H1 (cell line): ENCODE data around the gene CCDC107. TPM values are rescaled to one million over a fixed set of nuclear protein-coding genes. Genes with fewer than 3 reads are reported as not detected.
A peak's percentile ranks its signal among the peaks of the same experiment; 100 is the strongest.

Source experiments
- CTCF ChIA-PET: fragments of 300-600 bp; sonication (Branson Sonifier 250); formaldehyde crosslinking; loops from one replicate; lab custom pipeline; 2021; ENCODE audit not compliant: partially characterized antibody; lab: Charles Lee
- POLR2A ChIA-PET: fragments of 300-600 bp; sonication (Branson Sonifier 250); formaldehyde crosslinking; loops from one replicate; lab custom pipeline; 2021; ENCODE audit warnings: inconsistent platforms; ENCODE audit not compliant: partially characterized antibody; lab: Charles Lee
- DNase-seq, 2 experiments: peaks; one replicate each; pipeline versions ENCODE4 v3.0.0 to v3.0.0-alpha.2; 2010 to 2022; ENCODE audit warnings: low spot score in 2 of 2, low read depth in 1 of 2, mixed read lengths in 1 of 2
- FAIRE-seq: peaks from 2 replicates; lab custom pipeline; 2011; peaks lifted over from hg19 to GRCh38; lab: Jason Lieb, UNC
- H2AFZ ChIP-seq: 2 replicates; pipeline ENCODE4 v1.8.1; 2012; ENCODE audit warnings: low read length, inconsistent platforms
- H2AK5ac ChIP-seq: 2 replicates; pipeline ENCODE4 v1.6.1; 2013; ENCODE audit warnings: low read depth, low read length
- H2BK120ac ChIP-seq: replicated peaks from 2 replicates; pipeline ENCODE3; 2013; ENCODE audit warnings: low read depth, low read length, inconsistent platforms
- H2BK12ac ChIP-seq: 2 replicates; pipeline ENCODE4 v1.6.1; 2013; ENCODE audit warnings: low read depth, low read length
- H2BK15ac ChIP-seq: 2 replicates; pipeline ENCODE4 v1.6.1; 2013; ENCODE audit warnings: low read length
- H2BK20ac ChIP-seq: 2 replicates; pipeline ENCODE4 v1.6.1; 2013; ENCODE audit warnings: low read length
- H2BK5ac ChIP-seq: 2 replicates; pipeline ENCODE4 v1.6.1; 2013; ENCODE audit warnings: low read depth, low read length
- H3K14ac ChIP-seq: 2 replicates; pipeline ENCODE4 v1.6.1; 2013; ENCODE audit warnings: inconsistent platforms; ENCODE audit not compliant: insufficient read length
- H3K18ac ChIP-seq: 2 replicates; pipeline ENCODE4 v1.6.1; 2013; ENCODE audit warnings: low read length; ENCODE audit errors: extremely low read depth
- H3K23ac ChIP-seq: 2 replicates; pipeline ENCODE4 v1.6.1; 2013; ENCODE audit warnings: inconsistent platforms; ENCODE audit not compliant: insufficient read length
- H3K23me2 ChIP-seq: 2 replicates; pipeline ENCODE4 v1.6.1; 2013; ENCODE audit warnings: low read depth, low read length
- H3K27ac ChIP-seq: 2 replicates; pipeline ENCODE4 v1.6.1; 2011; ENCODE audit warnings: low read depth, low read length, inconsistent platforms
- H3K27me3 ChIP-seq, 4 experiments: replicated peaks in 1 of 4; 1 replicate in 1 of 4; 2 replicates in 3 of 4; pipeline versions ENCODE4 v1.6.1 to v1.8.1; 2011 to 2013; ENCODE audit warnings: low read length in 3 of 4, mild to moderate bottlenecking in 3 of 4, inconsistent platforms in 2 of 4, mixed read lengths in 2 of 4, moderate library complexity in 1 of 4; ENCODE audit not compliant: control insufficient read depth in 3 of 4, insufficient read depth in 3 of 4; ENCODE audit errors: extremely low read depth in 1 of 4
- H3K36me3 ChIP-seq, 4 experiments: 2 replicates each; pipeline versions ENCODE4 v1.6.1 to v1.8.1; 2011 to 2013; ENCODE audit warnings: mild to moderate bottlenecking in 4 of 4, low read length in 3 of 4, moderate library complexity in 2 of 4, control low read depth in 1 of 4, inconsistent platforms in 1 of 4; ENCODE audit not compliant: insufficient read depth in 4 of 4, control insufficient read depth in 2 of 4
- H3K4ac ChIP-seq: replicated peaks from 2 replicates; pipeline ENCODE3; 2013; ENCODE audit warnings: low read length, low read depth, mixed read lengths, inconsistent platforms; ENCODE audit not compliant: insufficient read length
- H3K4me1 ChIP-seq, 4 experiments: replicated peaks in 1 of 4; 1 replicate in 1 of 4; 2 replicates in 3 of 4; pipeline versions ENCODE4 v1.6.1 to v1.8.1; 2011 to 2013; ENCODE audit warnings: low read length in 3 of 4, inconsistent platforms in 2 of 4, mixed read lengths in 1 of 4; ENCODE audit not compliant: insufficient read depth in 4 of 4, control insufficient read depth in 3 of 4
- H3K4me2 ChIP-seq, 2 experiments: 2 replicates each; pipeline versions ENCODE4 v1.6.1 to v1.8.1; 2011 to 2013; ENCODE audit warnings: low read depth in 2 of 2, low read length in 2 of 2, control low read depth in 1 of 2, inconsistent platforms in 1 of 2, mild to moderate bottlenecking in 1 of 2; ENCODE audit not compliant: insufficient read depth in 1 of 2
- H3K4me3 ChIP-seq, 4 experiments: fragments of 200-600, 300-600 bp in 1 of 4; sonication (generic), shearing (Covaris generic), sonication (Bioruptor Twin) in 1 of 4; 2 replicates each; pipeline versions ENCODE4 v1.5.1 to v1.8.1; 2011 to 2016; ENCODE audit warnings: low read length in 4 of 4, low read depth in 3 of 4, control low read depth in 2 of 4, inconsistent platforms in 2 of 4, mild to moderate bottlenecking in 2 of 4, mixed read lengths in 1 of 4, moderate library complexity in 1 of 4; ENCODE audit not compliant: insufficient read depth in 2 of 4; ENCODE audit errors: extremely low read depth in 1 of 4
- H3K56ac ChIP-seq: replicated peaks from 2 replicates; pipeline ENCODE3; 2013; ENCODE audit warnings: low read depth, mild to moderate bottlenecking, mixed read lengths, low read length, inconsistent platforms; ENCODE audit not compliant: insufficient read length
- H3K79me1 ChIP-seq: 2 replicates; pipeline ENCODE4 v1.6.1; 2013; ENCODE audit warnings: low read depth, low read length, control low read depth
- H3K79me2 ChIP-seq, 2 experiments: 2 replicates each; pipeline versions ENCODE4 v1.6.1 to v1.8.1; 2012 to 2013; ENCODE audit warnings: low read length in 2 of 2, mild to moderate bottlenecking in 2 of 2, inconsistent platforms in 1 of 2; ENCODE audit not compliant: insufficient read depth in 2 of 2, control insufficient read depth in 1 of 2
- H3K9ac ChIP-seq, 4 experiments: replicated peaks in 1 of 4; 1 replicate in 1 of 4; 2 replicates in 3 of 4; pipeline versions ENCODE4 v1.6.1 to v1.8.1; 2011 to 2013; ENCODE audit warnings: low read depth in 3 of 4, low read length in 3 of 4, control low read depth in 2 of 4, mild to moderate bottlenecking in 2 of 4, moderate library complexity in 2 of 4, inconsistent platforms in 1 of 4; ENCODE audit errors: extremely low read depth in 1 of 4
- H3K9me3 ChIP-seq, 2 experiments: 2 replicates each; pipeline versions ENCODE4 v1.6.1 to v1.8.1; 2012 to 2013; ENCODE audit warnings: mild to moderate bottlenecking in 2 of 2, moderate library complexity in 2 of 2, control low read depth in 1 of 2, inconsistent platforms in 1 of 2, low read depth in 1 of 2, low read length in 1 of 2, mixed read lengths in 1 of 2; ENCODE audit not compliant: insufficient read depth in 2 of 2
- H4K20me1 ChIP-seq, 2 experiments: replicated peaks in 1 of 2; 2 replicates each; pipeline versions ENCODE3 to v1.8.1; 2011 to 2013; ENCODE audit warnings: inconsistent platforms in 2 of 2, low read length in 2 of 2, mild to moderate bottlenecking in 1 of 2; ENCODE audit not compliant: insufficient read depth in 2 of 2, control insufficient read depth in 1 of 2
- H4K5ac ChIP-seq: 2 replicates; pipeline ENCODE4 v1.6.1; 2013; ENCODE audit warnings: low read length, low read depth, mixed read lengths, inconsistent platforms; ENCODE audit not compliant: insufficient read length
- H4K8ac ChIP-seq: 2 replicates; pipeline ENCODE4 v1.8.0; 2013; ENCODE audit warnings: mild to moderate bottlenecking, moderate library complexity, low read length, inconsistent platforms; ENCODE audit not compliant: insufficient read depth; ENCODE audit errors: extremely low read depth
- H4K91ac ChIP-seq: replicated peaks from 2 replicates; pipeline ENCODE3; 2013; ENCODE audit warnings: low read length, mixed read lengths, inconsistent platforms; ENCODE audit not compliant: insufficient read length
- ASH2L ChIP-seq: fragments of 200-600, 300-600 bp; sonication (generic); IDR thresholded peaks from one replicate; pipeline ENCODE4 v1.7.1; 2017; ENCODE audit warnings: low read length
- BRCA1 ChIP-seq: IDR thresholded peaks from 2 replicates; pipeline ENCODE4 v1.6.1; 2012; ENCODE audit warnings: low read depth, low read length, improper control_type of control experiment
- CBX8 ChIP-seq: fragments of 300-800, 300-1000 bp; sonication (generic); IDR thresholded peaks from 2 replicates; pipeline ENCODE4 v1.7.1; 2016; ENCODE audit warnings: low read depth, low read length, borderline replicate concordance
- WGBS, 2 experiments: shearing (Covaris generic) in 1 of 2; methylation state at CpG; one replicate each; pipeline versions ENCODE4 v1.1.6 to v1.1.7; 2013 to 2015; ENCODE audit warnings: low lambda C conversion rate in 2 of 2, mixed read lengths in 2 of 2, inconsistent platforms in 1 of 2, low coverage in 1 of 2, missing lambda C conversion rate in 1 of 2; ENCODE audit not compliant: insufficient replicate concordance in 2 of 2, insufficient coverage in 1 of 2, insufficient read length in 1 of 2; ENCODE audit errors: extremely low coverage in 1 of 2, missing lambda C conversion rate in 1 of 2; 5-methylcytosine and 5-hydroxymethylcytosine counted together
- polyA plus RNA-seq, 7 experiments: library from polyadenylated mRNA; depleted of rRNA in 3 of 7; stranded (reverse) in 5 of 7; unstranded in 2 of 7; fragments of >200 nt in 5 of 7; fragments of 200-250 nt in 2 of 7; gene quantifications; 1 replicate in 5 of 7; 2 replicates in 1 of 7; 4 replicates in 1 of 7; pipeline versions ENCODE4 v1.2.1 to v1.2.3, GENCODE V29; 2011 to 2013; ENCODE audit warnings: missing spikeins in 2 of 7, mixed read lengths in 2 of 7
- total RNA-seq: library from RNA; stranded (reverse); fragmentation: NEBNext Ultra II Directional; extraction: Animal tissue kit (Norgen Biotek cat#: 25700); gene quantifications from 2 replicates; pipeline ENCODE4 v1.2.1, GENCODE V29; 2021

The CCDC107 gene
- total and polyA plus RNA-seq, 2 of the 8 experiments (the other 6 are each of a cell fraction or from before 2014, with no cell fraction given) = 8.2 to 9.0 TPM

DNA sequence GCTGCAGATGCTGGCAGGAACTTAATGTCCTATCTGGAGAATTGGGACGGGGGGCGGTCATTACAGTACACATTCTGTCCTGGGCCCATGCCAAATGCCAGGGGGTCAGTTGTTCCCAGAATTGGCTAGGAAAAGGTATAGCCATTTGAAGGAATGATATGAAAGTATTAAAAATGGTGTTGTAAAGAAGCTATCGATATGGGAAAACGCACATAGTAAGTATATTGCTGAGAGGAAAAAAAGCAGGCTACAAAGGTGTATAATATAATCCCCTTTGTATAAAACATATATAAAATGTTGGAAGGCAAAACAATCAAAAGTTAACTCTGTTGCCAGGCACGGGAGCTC is 7.4 kb downstream of the CCDC107 start:
- peaks cover 4% of the 10 kb centered on the region; the same call in 1 of the 2 replicates for H3K23me2 ChIP-seq
- H3K79me2 ChIP-seq = no peaks in the 10 kb centered on the region; a peak in 1 of 4 replicates
- DNase-seq = no peak
- CTCF ChIA-PET = interaction anchor here (0.7 to 15.9 kb wide), 11 partner anchors 8 to 64 kb away, joined by 3 to 347 read pairs (median 7); partner anchors contain the start of genes CCDC107, CREB3, RMRP and SIT1
- peaks cover 0 to 2% of the 10 kb centered on the region in 2 experiments for H4K20me1 ChIP-seq
- no peak overlapping the region for H2BK20ac ChIP-seq
- no peak overlapping the region for H3K27ac ChIP-seq
- H2AFZ ChIP-seq = peak overlapping the region; percentile 68; the same call in 1 of the 2 replicates
- H3K23ac ChIP-seq = no peak overlapping the region
- FAIRE-seq = no peak
- H3K4me2 ChIP-seq = peak overlapping the region; percentile 57 to 74
- H4K5ac ChIP-seq = no peak overlapping the region
- H2BK15ac ChIP-seq = no peak overlapping the region
- H3K4ac ChIP-seq = no peak overlapping the region
- H3K18ac ChIP-seq = 0 out of 2 replicates have a peak overlapping the region, but pooled peaks have one; percentile 32
- no peak overlapping the region for H3K14ac ChIP-seq
- no peak overlapping the region for H3K56ac ChIP-seq
- H3K36me3 ChIP-seq = peaks cover 6 to 28% (median 13%) of the 10 kb centered on the region in 4 experiments
- H4K8ac ChIP-seq = no peak overlapping the region
- H3K79me1 ChIP-seq = peaks cover 2% of the 10 kb centered on the region; the same call in 1 of the 2 replicates
- H4K91ac ChIP-seq = no peak overlapping the region
- no peak overlapping the region for H2AK5ac ChIP-seq
- POLR2A ChIA-PET = interaction anchor here (0.7 to 6.6 kb wide), 14 partner anchors 8 to 149 kb away, joined by 3 to 65 read pairs (median 4); partner anchors contain the start of genes CA9, CREB3, GBA2 and RGP1
- 43% methylated on average over 5 of the region's 5 CpGs; no CpG with 5 or more reads in 1 of the 2 experiments for WGBS, 2 experiments
- H3K4me3 ChIP-seq = peak overlapping the region; percentile 5 to 78 (median 29); a peak in 6 of 8 replicates
- H2BK120ac ChIP-seq = no peak overlapping the region
- H3K4me1 ChIP-seq = peaks cover 0 to 5% (median 1%) of the 10 kb centered on the region in 4 experiments; a peak in 5 of 7 replicates
- H3K9me3 ChIP-seq = no peaks in the 10 kb centered on the region
- no peak overlapping the region; the same call in 1 of the 2 replicates for H2BK12ac ChIP-seq
- H3K27me3 ChIP-seq = no peaks in the 10 kb centered on the region
- H2BK5ac ChIP-seq = no peak overlapping the region
- no peak overlapping the region for H3K9ac ChIP-seq
- no peak for TF ChIP-seq BRCA1
- TF ChIP-seq CBX8 = no peak
- TF ChIP-seq ASH2L = no peak
